Ishikawa (cell line): ENCODE results near the gene SPRTN.

Experiments
- CEBPB ChIP-seq: IDR thresholded peaks from 2 replicates; pipeline ENCODE4 v1.6.1; 2012
- CREB1 ChIP-seq: IDR thresholded peaks from 2 replicates; pipeline ENCODE4 v1.6.1; 2012; ENCODE audit warnings: low read depth
- EGR1 ChIP-seq: IDR thresholded peaks from 2 replicates; pipeline ENCODE4 v1.6.1; 2012
- EP300 ChIP-seq: IDR thresholded peaks from 2 replicates; pipeline ENCODE4 v1.6.1; 2012; ENCODE audit warnings: borderline replicate concordance
- FOXM1 ChIP-seq: IDR thresholded peaks from 2 replicates; pipeline ENCODE4 v1.6.1; 2012; ENCODE audit warnings: low read depth, borderline replicate concordance
- MAX ChIP-seq: IDR thresholded peaks from 2 replicates; pipeline ENCODE4 v1.6.1; 2012
- NFIC ChIP-seq: IDR thresholded peaks from 2 replicates; pipeline ENCODE4 v1.6.1; 2012
- RAD21 ChIP-seq: IDR thresholded peaks from 2 replicates; pipeline ENCODE4 v1.6.1; 2012; ENCODE audit warnings: low read depth
- REST ChIP-seq: IDR thresholded peaks from 2 replicates; pipeline ENCODE4 v1.6.1; 2012; ENCODE audit warnings: low read depth, mild to moderate bottlenecking
- TAF1 ChIP-seq: IDR thresholded peaks from 2 replicates; pipeline ENCODE4 v1.6.1; 2012; ENCODE audit warnings: low read depth, mild to moderate bottlenecking
- TCF12 ChIP-seq: IDR thresholded peaks from 2 replicates; pipeline ENCODE4 v1.6.1; 2012; ENCODE audit warnings: low read depth
- TEAD4 ChIP-seq: IDR thresholded peaks from 2 replicates; pipeline ENCODE4 v1.6.1; 2012
- YY1 ChIP-seq: IDR thresholded peaks from 2 replicates; pipeline ENCODE4 v1.6.1; 2012; ENCODE audit warnings: low read depth
- ZBTB7A ChIP-seq: IDR thresholded peaks from 2 replicates; pipeline ENCODE4 v1.6.1; 2012; ENCODE audit warnings: low read depth

GRCh38 chr1:231355171-231355570, 17.1 kb downstream of the SPRTN start:
- no peak for TF ChIP-seq YY1
- TF ChIP-seq CREB1, result no peak
- TF ChIP-seq CEBPB, result no peak
- TF ChIP-seq EP300, result no peak
- TF ChIP-seq TEAD4, result no peak
- no peak for TF ChIP-seq NFIC
- no peak for TF ChIP-seq EGR1
- no peak for TF ChIP-seq REST
- no peak for TF ChIP-seq RAD21
- TF ChIP-seq MAX, result no peak
- no peak for TF ChIP-seq ZBTB7A
- no peak for TF ChIP-seq FOXM1
- no peak for TF ChIP-seq TAF1
- TF ChIP-seq TCF12, result no peak
